ENCODE measurements around the gene MYPN. TPM values are rescaled to one million over a fixed set of nuclear protein-coding genes. Genes with fewer than 3 reads are reported as not detected.
"Not testable (repeated sequence)": the region's sequence is repeated elsewhere in the genome, so short reads cannot be mapped to it uniquely, and the experiment has no call there.

The MYPN gene
- total RNA-seq, 1 donor from 2014 or later = not detected

GRCh38 chr10:68145705-68146104 lies 36.4 kb downstream of the MYPN start:
- H3K9me3 Mint-ChIP-seq = no peaks in the 10 kb centered on the region
- no peaks in the 10 kb centered on the region for H3K36me3 Mint-ChIP-seq (ENCODE audit: low read depth)
- H3K27ac Mint-ChIP-seq = no peak overlapping the region
- H3K4me1 Mint-ChIP-seq (ENCODE audit: low read depth) = no peaks in the 10 kb centered on the region
- no peak for DNase-seq (ENCODE audit: low spot score)
- intact Hi-C loops (cut with micrococcal nuclease) = no loop called here
- H3K4me3 Mint-ChIP-seq = no peak overlapping the region
- peaks cover 2% of the 10 kb centered on the region for H3K27me3 Mint-ChIP-seq (ENCODE audit: insufficient read depth)

- no peaks in the 10 kb centered on the region for H3K36me3 Mint-ChIP-seq (ENCODE audit: low read depth)
- H3K4me1 Mint-ChIP-seq (ENCODE audit: low read depth) = no peaks in the 10 kb centered on the region
- intact Hi-C loops (cut with micrococcal nuclease) = no loop called here
- H3K9me3 Mint-ChIP-seq = no peaks in the 10 kb centered on the region
- H3K27ac Mint-ChIP-seq = no peak overlapping the region
- no peak overlapping the region for H3K4me3 Mint-ChIP-seq
- peaks cover 2% of the 10 kb centered on the region for H3K27me3 Mint-ChIP-seq (ENCODE audit: insufficient read depth)
- DNase-seq (ENCODE audit: low spot score) = no peak
Measured at GRCh38 chr10:68146133-68146532, 36.8 kb downstream of the MYPN start.

GRCh38 chr10:68151453-68151852 lies 42.2 kb downstream of the MYPN start:
- no peaks in the 10 kb centered on the region for H3K36me3 Mint-ChIP-seq (ENCODE audit: low read depth)
- no peak overlapping the region for H3K27ac Mint-ChIP-seq
- H3K9me3 Mint-ChIP-seq = no peaks in the 10 kb centered on the region
- DNase-seq (ENCODE audit: low spot score) = no peak
- no peaks in the 10 kb centered on the region for H3K4me1 Mint-ChIP-seq (ENCODE audit: low read depth)
- H3K4me3 Mint-ChIP-seq = no peak overlapping the region
- no peaks in the 10 kb centered on the region for H3K27me3 Mint-ChIP-seq (ENCODE audit: insufficient read depth)
- intact Hi-C loops (cut with micrococcal nuclease) = loop anchor here (10.0 kb wide), 1 partner anchor 267 kb away; the partner anchor contains the start of gene SIRT1

GRCh38 chr10:68153473-68154210 lies 44.4 kb downstream of the MYPN start:
- no peak overlapping the region for H3K27ac Mint-ChIP-seq
- no peaks in the 10 kb centered on the region for H3K27me3 Mint-ChIP-seq (ENCODE audit: insufficient read depth)
- intact Hi-C loops (cut with micrococcal nuclease) = loop anchor here (10.0 kb wide), 1 partner anchor 269 kb away; the partner anchor contains the start of gene SIRT1
- no peaks in the 10 kb centered on the region for H3K36me3 Mint-ChIP-seq (ENCODE audit: low read depth)
- no peaks in the 10 kb centered on the region for H3K4me1 Mint-ChIP-seq (ENCODE audit: low read depth)
- DNase-seq (ENCODE audit: low spot score) = no peak
- no peaks in the 10 kb centered on the region for H3K9me3 Mint-ChIP-seq
- H3K4me3 Mint-ChIP-seq = no peak overlapping the region

GRCh38 chr10:68154211-68154497 lies 44.9 kb downstream of the MYPN start:
- Mint-ChIP-seq H3K9me3 (no peaks in the 10 kb centered on the region), H3K4me3 (no peak overlapping the region), H3K27me3 (ENCODE audit: insufficient read depth) (no peaks in the 10 kb centered on the region), H3K4me1 (ENCODE audit: low read depth) (no peaks in the 10 kb centered on the region), H3K36me3 (ENCODE audit: low read depth) (no peaks in the 10 kb centered on the region), H3K27ac (no peak overlapping the region)
- intact Hi-C loops (cut with micrococcal nuclease) = loop anchor here (10.0 kb wide), 1 partner anchor 269 kb away; the partner anchor contains the start of gene SIRT1
- no peak for DNase-seq (ENCODE audit: low spot score)

- Mint-ChIP-seq H3K27me3 (ENCODE audit: insufficient read depth) (no peaks in the 10 kb centered on the region), H3K27ac (no peak overlapping the region), H3K4me3 (no peak overlapping the region), H3K36me3 (ENCODE audit: low read depth) (no peaks in the 10 kb centered on the region), H3K4me1 (ENCODE audit: low read depth) (no peaks in the 10 kb centered on the region), H3K9me3 (no peaks in the 10 kb centered on the region)
- intact Hi-C loops (cut with micrococcal nuclease) = loop anchor here (1.0 to 10.0 kb wide), 5 partner anchors 73 to 367 kb away; partner anchors contain the start of genes HERC4 and SIRT1
- no peak for DNase-seq (ENCODE audit: low spot score)
Measured at GRCh38 chr10:68155615-68156210, 46.4 kb downstream of the MYPN start.

GRCh38 chr10:68156373-68157185 lies 47.3 kb downstream of the MYPN start:
- Mint-ChIP-seq H3K36me3 (ENCODE audit: low read depth) (no peaks in the 10 kb centered on the region), H3K27ac (no peak overlapping the region), H3K9me3 (no peaks in the 10 kb centered on the region), H3K4me1 (ENCODE audit: low read depth) (no peaks in the 10 kb centered on the region), H3K27me3 (ENCODE audit: insufficient read depth) (no peaks in the 10 kb centered on the region), H3K4me3 (no peak overlapping the region)
- DNase-seq (ENCODE audit: low spot score) = peak; percentile 26
- intact Hi-C loops (cut with micrococcal nuclease) = loop anchor here (1.0 to 10.0 kb wide), 5 partner anchors 74 to 368 kb away; partner anchors contain the start of genes HERC4 and SIRT1

- intact Hi-C loops (cut with micrococcal nuclease) = loop anchor here (2.0 to 10.0 kb wide), 3 partner anchors 75 to 273 kb away; partner anchors contain the start of genes HERC4 and SIRT1
- DNase-seq (ENCODE audit: low spot score); H3K36me3 Mint-ChIP-seq (ENCODE audit: low read depth); H3K9me3 Mint-ChIP-seq; H3K4me3 Mint-ChIP-seq; H3K27me3 Mint-ChIP-seq (ENCODE audit: insufficient read depth); H3K27ac Mint-ChIP-seq; H3K4me1 Mint-ChIP-seq (ENCODE audit: low read depth): not testable (repeated sequence)
Measured at GRCh38 chr10:68157522-68157921, 48.2 kb downstream of the MYPN start.

GRCh38 chr10:68158031-68158430 lies 48.7 kb downstream of the MYPN start:
- Mint-ChIP-seq H3K36me3 (ENCODE audit: low read depth) (no peaks in the 10 kb centered on the region), H3K4me3 (no peak overlapping the region), H3K4me1 (ENCODE audit: low read depth) (peaks cover 5% of the 10 kb centered on the region), H3K27me3 (ENCODE audit: insufficient read depth) (no peaks in the 10 kb centered on the region), H3K27ac (no peak overlapping the region), H3K9me3 (no peaks in the 10 kb centered on the region)
- intact Hi-C loops (cut with micrococcal nuclease) = loop anchor here (10.0 kb wide), 1 partner anchor 273 kb away; the partner anchor contains the start of gene SIRT1
- DNase-seq (ENCODE audit: low spot score) = no peak

- H3K36me3 Mint-ChIP-seq (ENCODE audit: low read depth) = no peaks in the 10 kb centered on the region
- no peaks in the 10 kb centered on the region for H3K27me3 Mint-ChIP-seq (ENCODE audit: insufficient read depth)
- no peak for DNase-seq (ENCODE audit: low spot score)
- H3K9me3 Mint-ChIP-seq = no peaks in the 10 kb centered on the region
- no peak overlapping the region for H3K27ac Mint-ChIP-seq
- H3K4me1 Mint-ChIP-seq (ENCODE audit: low read depth) = peaks cover 13% of the 10 kb centered on the region
- no peak overlapping the region for H3K4me3 Mint-ChIP-seq
- intact Hi-C loops (cut with micrococcal nuclease) = no loop called here
Measured at GRCh38 chr10:68163735-68164134, 54.4 kb downstream of the MYPN start.

GRCh38 chr10:68165643-68166042 lies 56.4 kb downstream of the MYPN start:
- H3K36me3 Mint-ChIP-seq (ENCODE audit: low read depth) = no peaks in the 10 kb centered on the region
- no peaks in the 10 kb centered on the region for H3K27me3 Mint-ChIP-seq (ENCODE audit: insufficient read depth)
- no peak overlapping the region for H3K27ac Mint-ChIP-seq
- DNase-seq (ENCODE audit: low spot score) = no peak
- no peak overlapping the region for H3K4me3 Mint-ChIP-seq
- peaks cover 13% of the 10 kb centered on the region for H3K4me1 Mint-ChIP-seq (ENCODE audit: low read depth)
- intact Hi-C loops (cut with micrococcal nuclease) = no loop called here
- H3K9me3 Mint-ChIP-seq = no peaks in the 10 kb centered on the region

GRCh38 chr10:68166871-68167585 lies 57.7 kb downstream of the MYPN start:
- H3K4me3 Mint-ChIP-seq = no peak overlapping the region
- H3K9me3 Mint-ChIP-seq = no peaks in the 10 kb centered on the region
- no peaks in the 10 kb centered on the region for H3K27me3 Mint-ChIP-seq (ENCODE audit: insufficient read depth)
- DNase-seq (ENCODE audit: low spot score) = no peak
- intact Hi-C loops (cut with micrococcal nuclease) = no loop called here
- no peaks in the 10 kb centered on the region for H3K36me3 Mint-ChIP-seq (ENCODE audit: low read depth)
- no peak overlapping the region for H3K27ac Mint-ChIP-seq
- H3K4me1 Mint-ChIP-seq (ENCODE audit: low read depth) = peaks cover 13% of the 10 kb centered on the region

All from activated T-helper 1 cell treated with anti-CD3 and anti-CD28 coated beads, Interleukin-12 subunit alpha, Interleukin-12 subunit beta, Interleukin-2, Interleukin-4 antibody, amounts not matched to agents 30 ng/mL and 10 ng/mL and 1 ng/mL, durations not matched to agents 14 hours and 24 hours and 36 hours (primary cell).